Muscle of back (tissue), 11 donors: ENCODE measurements around the gene SLC39A13. TPM values are rescaled to one million over a fixed set of nuclear protein-coding genes. Genes with fewer than 3 reads are reported as not detected.

ENCODE experiments used
- DNase-seq, 3 donors: peaks; one replicate each; pipeline versions ENCODE4 v3.0.0 to v3.0.0-alpha.2; 2013
- polyA plus RNA-seq, 10 donors: library from polyadenylated mRNA; unstranded; fragments of 120-200 nt; gene quantifications; one replicate each; pipeline ENCODE4 v1.2.1, GENCODE V29; 2013; ENCODE audit not compliant: insufficient read length in 10 of 10

The SLC39A13 gene
- polyA plus RNA-seq, 10 donors, result 27.0 to 48.6 (median 35.3) TPM

DNA sequence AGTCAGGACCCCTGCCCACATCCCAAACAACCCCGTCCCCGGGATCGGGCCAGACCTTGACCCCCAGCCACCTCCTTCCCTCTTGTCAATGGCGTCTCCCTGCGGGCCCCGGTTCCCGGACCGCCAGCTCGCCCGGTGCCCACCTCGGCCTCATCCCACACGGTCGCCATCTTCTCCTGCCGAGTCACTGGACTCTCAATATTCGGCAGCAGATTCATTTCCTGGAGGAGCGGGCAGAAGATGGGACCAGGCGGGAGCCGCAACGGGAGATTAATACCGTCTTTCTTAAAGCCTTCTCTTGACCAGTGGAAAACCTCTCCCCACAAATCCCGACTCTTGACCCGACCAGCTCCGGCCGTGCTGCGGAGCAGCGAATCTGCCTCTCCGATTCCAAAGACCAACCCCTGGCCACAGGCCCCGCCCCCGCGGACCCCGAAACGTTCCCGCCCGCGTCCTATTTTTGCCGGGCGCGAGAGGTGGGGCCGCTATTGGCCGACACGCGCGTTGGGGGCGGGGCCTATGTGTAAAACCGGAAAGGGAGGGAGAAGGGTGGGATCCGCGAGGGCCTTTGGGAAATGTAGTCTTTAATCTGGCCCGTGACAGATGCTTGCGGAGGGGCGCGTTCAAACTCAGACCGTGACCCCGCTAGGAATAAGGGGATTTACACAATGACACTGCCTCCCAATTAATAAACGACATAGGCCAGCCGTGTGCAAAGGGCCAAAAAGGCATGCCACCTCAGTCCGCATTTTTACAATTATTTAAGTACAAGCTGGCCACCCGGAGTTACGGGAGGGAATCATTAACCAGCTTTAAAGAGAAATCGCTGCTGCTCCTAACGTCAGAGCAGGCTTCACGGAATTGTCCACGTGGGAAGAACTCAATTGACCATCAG, 17.9 kb downstream of the SLC39A13 start, which contains the start of gene PSMC3:
TSS of gene PSMC3 (minus strand) at position 378 of the 895 bp plus-strand sequence. CDS start at position 218, 160 bp downstream.
- DNase-seq, result peak; percentile 98 to 99 (median 99)

DNA sequence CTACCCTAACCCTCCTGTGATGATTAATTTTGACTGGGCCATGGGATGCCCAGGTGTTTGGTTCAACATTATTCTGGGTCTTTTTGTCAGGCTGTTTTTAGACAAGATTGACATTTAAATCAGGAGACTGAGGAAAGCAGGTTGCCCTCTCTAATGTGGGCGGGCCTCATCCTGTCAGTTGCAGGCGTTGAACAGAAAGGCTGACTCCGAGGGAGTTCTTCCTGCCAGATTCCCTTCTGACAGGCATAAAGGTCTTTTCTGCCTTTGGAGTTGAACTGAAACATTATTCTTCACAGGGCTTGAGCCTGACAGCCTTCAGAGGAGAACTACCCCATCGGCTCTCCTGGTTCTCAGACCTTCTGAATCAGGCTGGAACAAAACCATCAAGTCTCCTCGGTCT, 22.1 kb downstream of the SLC39A13 start:
- no peak for DNase-seq

DNA sequence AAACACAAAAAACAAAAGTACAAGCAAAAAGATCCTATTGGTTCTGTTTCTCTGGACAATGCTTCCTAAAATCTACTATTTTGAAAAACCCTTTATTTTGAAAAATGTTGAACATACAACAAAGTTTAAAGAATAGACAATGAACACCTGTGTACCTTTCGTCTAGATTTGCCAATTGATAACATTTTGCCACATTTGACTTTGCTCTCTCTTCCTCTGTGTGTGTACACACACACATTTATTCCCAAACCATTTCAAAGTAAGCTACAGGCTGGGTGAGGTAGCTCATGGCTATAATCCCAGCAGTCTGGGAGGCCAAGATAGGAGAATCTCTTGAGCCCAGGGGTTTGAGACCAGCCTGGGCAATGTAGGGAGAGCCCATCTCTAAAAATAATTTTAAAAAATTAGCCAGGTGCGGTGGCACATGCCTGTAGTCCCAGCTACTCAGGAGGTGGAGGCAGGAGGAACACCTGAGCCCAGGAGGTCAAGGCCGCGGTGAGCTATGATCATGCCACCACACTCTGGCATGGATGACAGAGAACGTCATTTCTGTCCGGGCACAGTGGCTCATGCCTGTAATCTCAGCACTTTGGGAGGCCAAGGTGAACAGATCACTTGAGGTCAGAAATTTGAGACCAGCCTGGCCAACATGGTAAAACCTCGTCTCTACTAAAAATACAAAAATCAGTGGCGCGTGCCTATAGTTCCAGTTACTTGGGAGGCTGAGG, 23.1 kb downstream of the SLC39A13 start:
- DNase-seq, result no peak

DNA sequence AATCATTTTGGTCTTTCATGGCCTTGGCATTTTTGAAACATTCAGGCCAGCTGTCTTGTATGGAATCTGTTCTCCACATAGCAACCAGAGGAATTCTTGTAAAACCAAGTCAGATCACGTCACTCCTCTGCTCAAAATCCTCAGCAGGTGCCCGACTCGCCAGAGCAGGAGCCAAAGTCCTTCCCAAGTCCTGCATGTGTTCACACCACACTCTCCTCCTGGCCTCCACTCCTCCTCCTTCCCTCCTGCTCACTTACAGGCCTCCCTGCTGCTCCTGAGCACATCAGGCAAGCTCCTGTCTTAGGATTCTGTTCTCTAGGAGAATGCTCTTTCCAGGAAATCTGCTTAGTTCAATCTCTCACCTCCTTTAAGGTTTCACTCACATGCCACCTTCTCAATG, 24.8 kb downstream of the SLC39A13 start:
- no peak for DNase-seq

DNA sequence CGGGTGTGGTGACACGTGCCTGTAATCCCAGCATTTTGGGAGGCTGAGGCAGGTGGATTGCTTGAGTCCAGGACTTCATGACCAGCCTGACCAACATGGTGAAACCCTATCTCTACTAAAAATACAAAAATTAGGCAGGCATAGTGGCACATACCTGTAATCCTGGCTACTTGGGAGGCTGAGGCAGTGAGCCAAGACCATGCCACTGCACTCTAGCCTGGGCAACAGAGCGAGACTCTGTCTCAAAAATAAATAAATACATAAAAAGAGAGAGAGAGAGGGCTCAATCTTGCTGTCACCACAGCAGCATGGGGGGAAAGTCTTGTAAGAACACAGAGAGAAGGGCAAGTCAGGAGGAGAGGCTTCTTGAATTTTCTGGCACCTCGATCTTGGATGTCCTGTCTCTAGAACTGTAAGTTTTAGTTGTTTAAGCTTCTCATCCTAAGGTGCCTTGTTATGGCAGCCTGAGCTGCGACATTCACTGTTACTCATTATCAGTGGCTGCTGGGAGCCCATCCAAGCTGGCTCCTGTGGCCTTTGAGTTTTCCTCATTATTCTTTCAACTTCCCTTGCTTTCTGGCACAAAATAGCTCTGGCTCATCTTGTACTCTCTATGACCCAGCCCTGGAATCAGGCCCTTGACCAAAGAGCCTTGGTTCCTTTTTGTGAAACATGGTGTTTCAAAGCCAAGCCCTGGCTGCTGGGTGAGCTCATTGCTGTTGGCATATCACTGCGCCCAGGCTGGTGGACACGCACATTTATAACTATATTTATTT, 25.8 kb downstream of the SLC39A13 start:
- no peak for DNase-seq

DNA sequence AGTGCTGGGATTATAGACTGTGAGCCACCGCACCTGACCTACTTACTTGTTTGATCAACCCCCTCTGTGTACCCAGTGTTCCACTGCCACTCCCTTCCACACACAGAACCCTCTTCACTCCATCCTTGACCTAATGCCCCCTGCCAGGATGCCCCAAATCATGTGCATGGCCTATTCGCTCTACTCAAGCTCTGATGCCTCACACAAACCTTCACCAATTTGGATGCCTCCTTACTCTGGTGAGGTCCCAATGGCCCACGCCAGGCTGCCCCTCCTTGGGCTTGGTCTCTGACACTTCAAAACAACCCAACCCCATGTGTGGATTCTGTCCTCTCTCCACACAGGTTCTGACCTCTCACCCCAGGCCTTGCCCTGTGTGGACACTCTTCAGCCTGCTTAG, 27.3 kb downstream of the SLC39A13 start:
- DNase-seq, result no peak

DNA sequence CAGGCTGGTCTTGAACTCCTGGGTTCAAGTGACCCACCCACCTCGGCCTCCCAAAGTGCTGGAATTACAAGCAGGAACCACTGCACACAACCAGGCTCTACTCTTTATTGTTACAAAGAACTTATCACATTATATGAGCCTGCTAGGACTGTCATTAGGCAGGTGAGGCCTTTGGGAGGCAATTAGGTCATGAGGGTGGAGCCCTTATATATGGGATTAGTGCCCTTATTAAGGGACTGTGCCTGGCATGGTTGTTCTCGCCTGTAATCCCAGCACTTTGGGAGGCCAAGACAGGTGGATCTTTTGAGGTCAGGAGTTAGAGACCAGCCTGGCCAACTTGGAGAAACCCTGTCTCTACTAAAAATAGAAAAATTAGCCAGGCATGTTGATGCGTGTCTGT, 28.3 kb downstream of the SLC39A13 start:
- no peak for DNase-seq

DNA sequence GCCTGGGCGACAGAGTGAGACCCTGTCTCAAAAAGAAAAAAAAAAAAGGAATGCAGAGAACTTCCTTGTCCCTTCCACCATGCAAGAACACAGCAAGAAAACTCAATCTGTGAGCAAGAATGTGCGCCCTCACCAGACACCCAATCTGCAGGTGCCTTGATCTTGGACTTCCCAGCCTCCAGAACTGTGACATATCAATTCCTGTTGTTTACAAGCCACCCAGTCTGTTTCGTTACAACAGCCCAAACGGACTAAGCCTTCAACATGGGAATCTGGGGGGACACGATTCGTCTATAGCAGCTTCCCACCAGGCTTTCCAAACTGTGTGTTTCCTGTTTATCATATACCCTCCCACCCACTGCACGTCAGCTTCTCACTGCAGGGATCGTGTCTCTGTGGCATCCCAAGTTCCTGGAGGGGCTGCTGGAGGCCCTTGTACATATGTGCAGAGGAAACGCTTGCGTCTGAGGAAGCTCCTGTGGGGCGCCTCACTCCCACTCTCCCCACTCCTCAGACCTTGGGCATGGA, 28.9 kb downstream of the SLC39A13 start:
- no peak for DNase-seq

DNA sequence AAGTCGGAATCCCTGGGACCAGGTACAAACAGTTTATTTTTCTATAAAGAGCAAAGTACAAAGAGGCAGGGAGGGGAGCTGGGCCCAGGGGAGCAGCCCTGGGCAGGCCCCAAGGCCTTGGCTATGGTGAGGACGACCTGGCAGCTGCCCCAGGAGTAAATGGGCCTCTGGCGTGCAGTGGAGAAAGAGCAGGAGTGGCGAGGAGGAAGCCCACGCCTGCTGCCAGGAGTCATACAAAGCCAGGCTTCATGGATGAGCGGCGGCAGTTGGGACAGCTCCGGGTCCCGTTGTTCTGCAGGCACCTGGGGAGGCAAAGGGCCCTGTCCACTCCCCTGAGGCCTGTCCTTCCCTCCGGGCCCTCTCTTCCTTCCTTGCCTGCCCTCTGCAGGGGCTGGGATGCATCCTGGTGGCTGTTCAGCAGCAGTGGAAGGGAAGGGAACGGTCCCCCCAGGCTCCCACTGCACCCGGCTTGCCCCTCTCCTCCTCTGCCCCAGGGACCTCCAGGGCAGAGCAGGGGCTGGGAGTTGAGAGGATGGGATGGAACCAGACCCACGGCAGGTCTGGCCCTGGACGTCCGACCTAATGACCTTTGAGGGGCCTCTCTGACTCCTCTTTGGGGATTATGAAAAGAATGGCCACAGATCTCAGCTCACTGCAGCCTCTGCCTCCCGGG, 29.5 kb downstream of the SLC39A13 start:
- DNase-seq, result no peak

DNA sequence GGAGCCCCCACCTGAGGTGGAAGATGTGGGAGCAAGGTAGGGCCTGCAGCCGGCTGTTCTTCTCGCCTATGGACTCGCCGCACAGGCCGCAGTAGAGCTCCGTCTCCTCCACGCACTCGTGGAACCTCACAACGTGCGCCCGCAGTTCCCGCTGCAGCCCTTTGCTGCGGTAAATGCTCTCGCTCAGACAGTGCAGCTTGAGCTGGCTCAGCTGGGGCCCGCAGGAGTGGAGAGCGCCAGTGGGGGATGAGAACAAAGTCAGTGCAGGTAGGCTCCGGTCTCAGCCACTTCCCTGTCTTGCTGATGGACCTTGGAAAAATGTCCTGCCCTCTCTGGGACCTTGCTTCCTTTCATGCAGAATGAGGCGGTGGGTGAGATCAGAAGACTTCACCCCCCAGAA, 30.3 kb downstream of the SLC39A13 start:
- no peak for DNase-seq

DNA sequence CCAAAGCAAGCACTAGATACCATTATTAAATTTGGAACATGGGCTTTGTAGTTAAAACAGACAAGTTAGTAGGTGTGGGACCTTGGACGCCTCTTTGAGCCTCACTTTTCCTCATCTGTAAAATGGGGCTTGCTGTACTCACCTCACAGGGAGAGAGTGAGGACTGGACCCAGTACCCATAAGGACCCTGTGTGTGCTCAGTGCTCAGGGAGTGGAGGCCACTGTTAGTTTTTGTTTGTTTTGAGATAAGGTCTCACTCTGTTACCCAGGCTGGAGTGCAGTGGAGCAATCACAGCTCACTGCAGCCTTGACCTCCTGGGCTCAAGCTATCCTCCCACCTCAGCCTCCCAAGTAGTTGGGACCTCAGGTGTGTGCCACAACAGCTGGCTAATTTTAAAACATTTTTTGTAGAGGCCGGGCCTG, 31.7 kb downstream of the SLC39A13 start:
- no peak for DNase-seq

DNA sequence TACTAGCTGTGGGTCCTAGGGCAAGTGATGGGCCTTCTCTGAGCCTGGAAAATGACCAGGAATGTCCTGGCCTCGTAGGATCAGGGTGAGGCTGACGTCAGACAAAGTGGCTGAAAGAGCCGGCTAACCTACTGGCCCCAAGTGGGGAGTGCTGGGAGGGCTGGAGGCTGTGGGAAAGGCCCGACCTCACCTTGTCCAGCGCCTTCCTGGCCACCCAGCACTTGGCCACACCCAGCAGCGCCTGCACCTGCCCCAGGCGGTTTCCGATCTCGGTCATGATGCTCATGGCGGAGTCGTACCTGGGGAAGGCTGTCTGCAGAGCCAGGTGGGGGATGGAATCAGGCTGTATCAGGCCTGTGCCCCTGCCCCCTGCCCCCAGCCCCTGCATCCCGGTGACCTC, 33.0 kb downstream of the SLC39A13 start:
- no peak for DNase-seq

DNA sequence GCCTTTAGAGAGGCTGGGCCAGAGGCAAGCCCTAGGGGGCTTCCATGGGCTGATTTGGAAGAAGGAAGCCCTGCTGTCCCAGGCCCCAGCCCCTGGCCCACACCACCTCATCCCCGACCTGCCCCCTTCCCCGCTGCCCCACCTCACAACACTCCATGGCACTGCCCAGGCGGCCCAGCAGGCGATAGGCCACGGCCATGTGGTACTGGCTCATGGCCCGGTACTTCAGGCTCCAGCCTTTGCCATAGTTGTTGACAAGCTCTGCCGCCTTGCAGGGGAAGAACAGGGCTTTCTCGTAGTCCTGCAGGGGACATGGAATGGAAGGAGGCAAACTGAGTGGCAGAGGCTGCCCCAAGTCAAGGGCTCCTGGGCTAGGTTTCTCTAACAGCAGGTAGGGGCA, 34.1 kb downstream of the SLC39A13 start:
- DNase-seq, result no peak

DNA sequence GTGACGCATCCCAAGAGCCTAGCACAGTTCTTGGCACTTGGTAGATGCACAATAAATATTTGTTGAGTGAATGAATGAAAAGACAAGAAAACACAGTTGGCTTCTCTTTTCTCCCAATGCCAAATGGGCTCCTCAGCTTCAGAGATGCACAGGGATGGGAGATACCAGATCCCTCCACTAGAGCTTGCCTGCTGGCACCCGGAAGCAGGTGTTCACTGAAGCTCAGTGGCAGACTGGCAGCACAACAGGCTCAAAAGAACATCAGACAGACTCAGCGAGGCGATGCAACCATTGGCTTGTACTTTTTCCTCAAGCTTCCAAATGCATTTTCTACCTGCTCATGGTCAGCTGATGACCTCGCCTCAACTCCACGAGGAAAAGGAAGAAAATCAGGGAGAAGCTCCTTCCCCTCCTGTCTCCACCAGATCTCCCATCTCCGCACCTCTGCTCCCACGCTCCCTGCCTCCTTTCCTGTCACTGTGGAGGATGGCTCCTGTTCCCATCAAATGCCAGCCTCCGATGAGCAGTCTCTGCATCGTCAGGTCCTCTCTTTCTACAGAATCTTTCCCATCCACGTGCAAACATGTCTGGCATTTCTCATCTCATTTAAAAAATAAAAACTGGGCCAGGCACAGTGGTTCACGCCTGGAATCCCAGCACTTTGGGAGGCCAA, 34.8 kb downstream of the SLC39A13 start:
- DNase-seq, result no peak

DNA sequence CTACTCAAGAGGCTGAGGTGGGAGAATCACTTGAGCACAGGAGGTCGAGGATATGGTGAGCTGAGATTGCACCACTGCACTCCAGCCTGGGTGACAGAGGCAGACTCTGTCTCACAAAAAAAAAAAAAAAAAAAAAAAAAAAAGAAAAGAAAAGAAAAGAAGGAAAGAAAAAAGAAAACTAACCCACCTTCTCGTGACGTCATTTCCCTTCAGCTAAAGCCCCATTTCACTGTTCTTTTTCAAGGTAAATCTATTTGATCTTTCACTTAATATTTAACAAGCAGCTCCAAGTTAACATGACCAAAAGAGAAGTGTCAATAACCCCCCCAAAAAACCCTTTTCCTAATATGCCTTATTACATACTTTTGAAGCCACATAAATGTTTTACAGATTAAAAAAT, 35.4 kb downstream of the SLC39A13 start:
- DNase-seq, result no peak

DNA sequence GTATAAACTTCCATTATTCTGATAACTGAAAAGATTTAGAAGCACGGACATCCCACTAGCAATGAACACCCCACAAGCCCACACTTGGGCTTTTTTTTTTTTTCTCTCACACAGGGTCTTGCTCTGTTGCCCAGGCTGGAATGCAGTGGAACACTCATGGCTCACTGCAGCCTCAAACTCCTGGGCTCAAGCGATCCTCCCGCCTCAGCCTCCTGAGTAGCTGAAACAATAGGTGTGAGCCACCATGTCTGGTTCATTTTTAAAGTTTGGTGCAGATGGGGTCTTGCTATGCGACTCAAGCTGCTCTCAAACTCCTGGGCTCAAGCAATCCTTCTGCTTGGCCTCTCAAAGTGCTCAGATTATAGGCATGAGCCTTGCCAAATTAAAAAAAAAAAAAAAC, 37.5 kb downstream of the SLC39A13 start:
- no peak for DNase-seq

DNA sequence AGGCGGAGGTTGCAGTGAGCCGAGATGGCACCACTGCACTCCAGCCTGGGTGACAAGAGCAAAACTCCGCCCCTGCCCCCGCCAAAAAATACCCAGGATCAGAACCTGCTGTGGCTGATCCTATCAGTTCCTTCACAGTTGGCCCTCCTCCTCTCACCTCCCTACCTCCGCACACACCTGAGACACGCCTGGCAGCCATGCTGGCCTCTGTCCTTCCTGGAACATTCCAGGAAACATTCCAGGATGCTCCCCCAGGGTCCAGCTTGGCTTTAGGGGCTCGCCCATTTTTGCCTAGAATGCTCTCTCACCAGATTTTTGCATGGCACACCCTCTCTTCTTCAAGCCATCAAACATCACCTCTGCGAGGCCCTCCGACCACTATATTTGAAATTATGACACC, 38.4 kb downstream of the SLC39A13 start:
- DNase-seq, result no peak

DNA sequence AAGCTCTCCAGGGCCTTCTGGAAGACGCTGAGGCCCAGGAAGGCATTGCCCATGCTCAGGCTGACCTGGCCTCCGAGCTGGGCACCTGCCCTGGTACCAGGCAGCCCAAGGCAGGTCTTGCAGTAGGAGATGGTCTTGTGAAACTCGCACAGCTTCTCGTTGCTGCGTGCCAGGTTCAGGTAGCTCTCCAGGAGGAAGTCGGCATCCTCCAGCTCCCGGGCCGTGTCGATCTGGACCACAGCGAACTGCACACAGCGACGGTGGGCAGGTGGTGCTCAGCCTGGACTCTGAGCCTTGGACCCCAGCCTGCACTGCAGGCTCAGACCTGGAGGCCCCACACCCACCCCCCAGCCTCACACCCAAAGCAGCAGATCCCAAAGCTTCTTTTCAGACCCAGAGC, 39.5 kb downstream of the SLC39A13 start:
- no peak for DNase-seq

DNA sequence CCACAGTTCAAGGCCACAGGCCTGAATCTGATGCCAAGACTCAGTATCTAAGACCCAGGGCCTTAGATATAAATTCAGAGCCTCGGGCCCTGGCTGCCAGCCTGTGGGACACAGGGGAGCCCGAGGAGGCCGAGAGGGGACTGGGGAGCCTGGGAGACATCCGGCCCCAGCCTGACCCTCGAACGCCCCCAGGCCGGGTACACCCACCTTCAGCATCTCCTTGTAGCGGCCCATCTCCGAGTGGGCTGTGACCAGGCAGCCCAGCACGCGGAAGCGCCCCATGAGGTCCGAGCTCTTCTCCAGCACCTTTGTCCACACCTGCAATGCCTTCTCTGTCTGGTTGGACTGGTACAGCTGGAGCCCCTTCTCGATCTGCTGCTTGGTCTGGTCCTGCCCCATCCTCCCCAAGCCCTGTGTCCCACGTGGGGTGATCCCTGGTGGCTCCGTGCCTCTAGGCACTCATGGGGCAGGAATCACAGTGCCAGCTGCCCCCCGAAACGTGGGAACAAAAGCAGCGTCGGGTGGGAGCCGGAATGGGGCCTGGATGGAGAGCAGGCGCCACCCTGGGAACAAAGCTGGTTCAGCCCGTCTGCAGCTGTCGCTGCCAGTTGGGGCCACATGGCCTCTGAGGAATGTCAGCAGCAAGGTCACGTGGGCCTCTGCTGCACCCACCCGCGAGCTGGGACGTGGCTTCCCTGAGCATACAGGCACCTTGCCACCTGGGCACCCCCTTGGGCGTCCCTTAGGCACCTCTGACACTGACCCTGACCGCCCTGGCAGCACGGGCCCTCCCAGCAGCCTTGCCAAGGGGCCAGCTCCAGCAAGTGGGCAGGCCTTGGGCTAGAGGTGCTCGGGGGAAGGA, 40.4 kb downstream of the SLC39A13 start, which contains the start of gene RAPSN:
TSS of gene RAPSN (minus strand) at position 571 of the 862 bp plus-strand sequence. CDS start at position 399, 172 bp downstream.
- peak; percentile 63 to 75 (median 72) for DNase-seq

DNA sequence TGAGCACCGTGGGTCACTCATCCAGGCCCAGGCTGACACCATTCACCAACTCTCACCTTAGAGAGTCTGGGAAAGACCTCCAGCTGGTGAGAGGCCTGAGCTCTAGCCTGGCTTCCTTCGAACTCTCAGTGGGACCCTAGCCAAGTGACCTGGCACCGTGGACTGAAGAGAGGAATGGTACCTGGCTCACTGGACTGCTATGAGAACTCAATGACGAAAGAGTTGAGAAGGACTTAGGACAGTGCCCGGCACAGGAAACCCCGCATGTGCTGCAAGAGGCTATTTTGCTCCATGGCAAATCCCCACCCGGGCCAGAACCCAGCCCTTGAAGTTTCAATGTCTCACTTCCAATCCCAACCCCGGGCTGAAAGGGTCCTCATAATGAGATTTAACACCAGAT, 41.2 kb downstream of the SLC39A13 start:
- DNase-seq, result no peak
